T-helper 22 cell (primary cell): ENCODE data around the gene MICALL2.

Experiments
- DNase-seq: peaks from one replicate; pipeline ENCODE4 v3.0.0-alpha.2; 2020; ENCODE audit warnings: low read depth

MICALL2 gene

GRCh38 chr7:1468203-1468602 is 8.9 kb upstream of the MICALL2 start:
- no peak for DNase-seq

GRCh38 chr7:1466524-1467271 is 7.4 kb upstream of the MICALL2 start:
- no peak for DNase-seq

GRCh38 chr7:1464694-1465093 is 5.4 kb upstream of the MICALL2 start:
- no peak for DNase-seq

GRCh38 chr7:1463676-1464223 is 4.5 kb upstream of the MICALL2 start:
- DNase-seq, result no peak

GRCh38 chr7:1461646-1462375 is 2.5 kb upstream of the MICALL2 start:
- DNase-seq, result no peak

- DNase-seq, result no peak
Observed at GRCh38 chr7:1460821-1461645, 1.8 kb upstream of the MICALL2 start.

- no peak for DNase-seq
Observed at GRCh38 chr7:1459920-1460820, 900 bp upstream of the MICALL2 start.

- peak; percentile 97 for DNase-seq
Observed at GRCh38 chr7:1459512-1459892, 232 bp upstream of the MICALL2 start.

- DNase-seq, result no peak
Observed at GRCh38 chr7:1457949-1458682, 1.2 kb downstream of the MICALL2 start.

- DNase-seq, result no peak
Observed at GRCh38 chr7:1457059-1457948, 2.0 kb downstream of the MICALL2 start.

GRCh38 chr7:1455955-1456354 is 3.3 kb downstream of the MICALL2 start:
- no peak for DNase-seq

GRCh38 chr7:1455241-1455939 is 3.9 kb downstream of the MICALL2 start:
- DNase-seq, result no peak

GRCh38 chr7:1454542-1454941 is 4.7 kb downstream of the MICALL2 start:
- DNase-seq, result no peak

- no peak for DNase-seq
Observed at GRCh38 chr7:1452205-1452604, 7.1 kb downstream of the MICALL2 start.

- DNase-seq, result no peak
Observed at GRCh38 chr7:1450987-1451386, 8.3 kb downstream of the MICALL2 start.

GRCh38 chr7:1450431-1450830 is 8.8 kb downstream of the MICALL2 start:
- no peak for DNase-seq

GRCh38 chr7:1449951-1450350 is 9.3 kb downstream of the MICALL2 start:
- DNase-seq, result no peak

- no peak for DNase-seq
Observed at GRCh38 chr7:1449501-1449900, 9.8 kb downstream of the MICALL2 start.

- no peak for DNase-seq
Observed at GRCh38 chr7:1448958-1449357, 10.3 kb downstream of the MICALL2 start.
